ENCODE results near the gene KSR2.

The KSR2 gene

GRCh38 chr12:117563007-117563406 lies 405.8 kb downstream of the KSR2 start:
- DNase-seq (ENCODE audit: low spot score): no peak
- ChIA-PET CTCF (interaction anchor here (0.6 kb wide), 1 partner anchor 326 kb away, joined by 3 read pairs; no protein-coding TSS in a partner anchor), POLR2A (ENCODE audit: low non-redundant PET) (no interaction called here)
- TF ChIP-seq CTCF (conservative IDR thresholded peaks at IDR 0.05; ENCODE audit: low read depth): no peak
- no peak overlapping the region for H3K27ac ChIP-seq

GRCh38 chr12:117561990-117562389 lies 406.8 kb downstream of the KSR2 start:
- TF ChIP-seq CTCF (conservative IDR thresholded peaks at IDR 0.05; ENCODE audit: low read depth): no peak
- DNase-seq (ENCODE audit: low spot score): no peak
- no peak overlapping the region for H3K27ac ChIP-seq
- ChIA-PET CTCF (interaction anchor here (0.7 kb wide), 1 partner anchor 27 kb away, joined by 3 read pairs; no protein-coding TSS in a partner anchor), POLR2A (ENCODE audit: low non-redundant PET) (no interaction called here)

GRCh38 chr12:117559978-117560377 lies 408.8 kb downstream of the KSR2 start:
- H3K27ac ChIP-seq: no peak overlapping the region
- ChIA-PET POLR2A (ENCODE audit: low non-redundant PET) (no interaction called here), CTCF (no interaction called here)
- TF ChIP-seq CTCF (conservative IDR thresholded peaks at IDR 0.05; ENCODE audit: low read depth): no peak
- DNase-seq (ENCODE audit: low spot score): no peak

- no peak for TF ChIP-seq CTCF (conservative IDR thresholded peaks at IDR 0.05; ENCODE audit: low read depth)
- ChIA-PET POLR2A (ENCODE audit: low non-redundant PET) (no interaction called here), CTCF (no interaction called here)
- no peak overlapping the region for H3K27ac ChIP-seq
- no peak for DNase-seq (ENCODE audit: low spot score)
Observed at GRCh38 chr12:117555889-117556288, 412.9 kb downstream of the KSR2 start.

- POLR2A ChIA-PET (ENCODE audit: low non-redundant PET): no interaction called here
- no peak overlapping the region for H3K27ac ChIP-seq
- CTCF ChIA-PET: interaction anchor here (0.6 to 0.7 kb wide), 2 partner anchors 322 to 673 kb away, joined by 3 read pairs; no protein-coding TSS in a partner anchor
- DNase-seq (ENCODE audit: low spot score): no peak
- TF ChIP-seq CTCF (conservative IDR thresholded peaks at IDR 0.05; ENCODE audit: low read depth): no peak
Observed at GRCh38 chr12:117552971-117553370, 415.8 kb downstream of the KSR2 start.

- POLR2A ChIA-PET (ENCODE audit: low non-redundant PET): no interaction called here
- no peak overlapping the region for H3K27ac ChIP-seq
- TF ChIP-seq CTCF (conservative IDR thresholded peaks at IDR 0.05; ENCODE audit: low read depth): no peak
- DNase-seq (ENCODE audit: low spot score): no peak
- CTCF ChIA-PET: no interaction called here
Observed at GRCh38 chr12:117551665-117552064, 417.1 kb downstream of the KSR2 start.

- DNase-seq (ENCODE audit: low spot score): no peak
- CTCF ChIA-PET: interaction anchor here (0.6 kb wide), 1 partner anchor 180 kb away, joined by 3 read pairs; no protein-coding TSS in a partner anchor
- no peak overlapping the region for H3K27ac ChIP-seq
- POLR2A ChIA-PET (ENCODE audit: low non-redundant PET): no interaction called here
- TF ChIP-seq CTCF (conservative IDR thresholded peaks at IDR 0.05; ENCODE audit: low read depth): no peak
Observed at GRCh38 chr12:117547209-117547608, 421.6 kb downstream of the KSR2 start.

All from RWPE1 (cell line).